ENCODE results near the gene CASP8. TPM values are rescaled to one million over a fixed set of nuclear protein-coding genes. Genes with fewer than 3 reads are reported as not detected.

The CASP8 gene
- total RNA-seq, result 107 and 120 TPM in 2 replicates

DNA sequence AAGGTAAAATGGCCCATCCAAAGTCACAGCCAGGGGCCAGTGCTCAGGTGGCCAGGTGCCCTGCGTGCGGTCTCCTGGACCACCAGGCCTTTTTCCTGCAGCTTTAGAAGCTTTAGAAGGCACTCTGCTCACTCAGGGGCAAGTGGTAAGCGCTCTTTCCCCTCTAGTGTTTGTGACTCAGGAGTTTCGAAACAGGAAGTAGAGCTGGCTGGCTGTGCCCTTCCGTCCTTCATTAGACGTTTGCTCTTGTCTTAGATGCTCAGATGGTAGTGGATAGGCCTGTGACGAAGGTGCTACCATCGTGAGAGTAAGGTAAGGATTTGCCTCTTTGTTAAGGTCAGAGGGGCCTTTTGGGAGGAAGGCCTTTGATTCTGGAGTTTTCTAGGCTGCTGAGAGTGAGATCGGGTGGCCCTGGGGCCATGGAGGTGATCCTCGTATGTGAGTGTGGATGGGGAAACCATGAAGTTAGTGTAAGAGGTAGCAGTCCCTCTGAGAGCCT is at the start of gene CASP8:
CASP8 (plus strand) TSS at position 235 of the 499 bp plus-strand sequence. CDS start 5,951 bp downstream, outside the sequence.
- intact Hi-C loops (cut with micrococcal nuclease), result loop anchor here (1.0 to 10.0 kb wide), 5 partner anchors 8 to 1374 kb away; partner anchors contain the start of genes FAM117B, MAIP1, TMEM237 and TYW5

DNA sequence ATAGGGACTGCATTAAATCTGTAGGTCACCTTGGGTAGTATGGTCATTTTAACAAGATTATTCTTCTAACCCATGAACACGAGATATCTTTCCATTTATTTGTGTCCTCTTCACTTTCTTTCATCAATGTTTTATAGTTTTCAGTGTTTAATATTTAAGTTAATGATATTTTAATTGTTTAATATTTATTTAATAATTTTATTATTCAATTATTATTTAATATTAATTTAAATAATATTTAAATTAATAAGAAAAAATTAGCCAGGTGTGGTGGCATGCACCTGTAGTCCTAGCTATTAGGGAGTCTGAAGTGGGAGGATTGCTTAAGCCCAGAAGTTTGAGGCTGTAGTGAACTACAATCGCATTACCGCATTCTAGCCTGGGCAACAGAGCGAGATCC is 44.4 kb upstream of the CASP8 start:
- intact Hi-C loops (cut with micrococcal nuclease), result no loop called here

DNA sequence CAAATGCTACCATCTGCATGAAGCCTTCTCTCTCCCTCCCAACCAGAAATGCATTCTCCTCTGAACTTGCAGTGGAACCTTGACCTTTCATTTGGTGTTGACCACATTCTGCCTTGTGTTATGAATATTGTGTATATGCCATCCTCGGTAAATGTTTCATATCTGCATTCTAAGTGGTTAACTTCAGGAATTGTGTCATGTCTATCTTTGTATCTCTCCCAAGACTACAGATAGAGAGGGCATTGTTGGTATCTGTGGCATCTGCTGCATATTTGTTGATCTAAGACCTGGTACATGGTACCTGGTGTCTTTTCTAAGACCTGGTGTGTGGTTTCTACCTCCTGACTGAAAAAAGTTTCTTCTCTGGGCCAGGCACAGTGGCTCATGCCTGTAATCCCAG is 43.4 kb upstream of the CASP8 start:
- intact Hi-C loops (cut with micrococcal nuclease), result no loop called here

DNA sequence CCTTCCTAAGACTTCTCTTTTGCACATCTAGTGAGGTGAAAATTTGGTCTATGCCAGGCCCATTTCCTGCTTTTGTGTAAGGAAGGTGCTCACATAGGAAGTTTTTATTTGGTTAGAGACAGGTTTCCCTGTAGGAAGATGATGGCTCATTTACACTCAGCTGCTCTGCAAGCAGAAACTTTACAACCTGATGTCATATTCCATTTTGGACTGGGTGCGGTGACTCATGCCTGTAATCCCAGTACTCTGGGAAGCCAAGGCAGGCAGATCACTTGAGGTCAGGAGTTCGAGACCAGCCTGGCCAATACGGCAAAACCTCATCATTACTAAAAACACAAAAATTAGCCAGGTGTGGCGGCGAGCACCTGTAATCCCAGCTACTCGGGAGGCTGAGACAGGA is 41.6 kb upstream of the CASP8 start:
- intact Hi-C loops (cut with micrococcal nuclease), result no loop called here

DNA sequence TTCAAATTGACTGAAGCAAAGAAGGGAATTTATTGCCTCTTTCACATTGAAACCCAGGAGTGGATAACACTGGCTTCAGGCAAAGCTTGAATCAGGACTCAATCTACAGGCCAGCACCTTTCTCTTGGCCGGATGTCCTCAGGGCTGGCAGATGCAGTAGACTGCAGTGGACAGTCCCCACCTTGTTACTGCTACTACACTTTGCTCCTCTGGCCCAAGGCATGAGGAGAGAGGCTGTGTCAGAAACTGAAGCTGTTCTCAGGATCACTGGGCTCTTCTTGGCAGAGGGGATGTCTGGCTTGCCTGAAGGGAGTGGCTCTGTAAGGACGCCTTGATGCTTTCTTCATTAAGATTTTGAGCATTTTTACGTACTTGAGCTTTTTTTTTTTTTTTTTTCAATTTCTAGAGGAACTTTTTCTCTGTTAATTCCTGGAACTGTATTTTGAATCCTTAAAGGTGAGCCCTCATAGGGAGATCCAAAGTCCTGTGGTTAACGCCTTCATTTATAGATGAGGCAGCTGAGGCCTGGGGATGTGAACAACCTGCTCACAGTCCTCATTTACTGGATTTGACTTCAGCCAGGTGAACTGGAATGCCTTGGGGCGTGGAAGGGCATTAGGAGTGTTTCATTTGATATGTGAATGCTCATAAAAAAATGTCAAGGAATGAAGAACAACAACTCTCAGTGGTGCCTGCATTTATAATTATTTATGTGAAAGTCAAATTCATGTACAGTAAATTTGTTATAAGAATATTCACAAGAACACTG is 40.8 kb upstream of the CASP8 start:
- intact Hi-C loops (cut with micrococcal nuclease), result no loop called here

DNA sequence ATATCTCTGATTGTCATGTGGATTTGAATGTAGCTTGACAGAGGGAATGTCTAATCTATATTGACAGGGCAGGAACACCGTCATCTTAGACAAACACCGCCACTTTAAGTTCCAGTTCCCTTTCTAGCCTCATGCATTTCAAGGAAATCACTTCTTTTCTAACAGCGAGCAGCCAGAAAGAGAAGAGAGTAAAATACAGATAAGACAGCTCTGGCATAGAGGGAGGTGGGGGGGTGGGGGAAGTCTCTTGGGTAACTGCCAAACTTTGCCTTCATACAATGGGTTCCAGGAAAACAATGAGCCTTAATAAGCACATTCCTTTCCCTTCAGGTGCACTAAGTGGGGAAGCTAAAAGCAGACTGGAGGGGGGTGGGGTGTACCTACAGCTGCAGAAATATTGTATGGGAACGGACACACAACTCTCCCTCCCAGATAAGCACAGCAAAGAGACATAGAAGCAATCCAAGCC is 40.2 kb upstream of the CASP8 start:
- intact Hi-C loops (cut with micrococcal nuclease), result no loop called here

DNA sequence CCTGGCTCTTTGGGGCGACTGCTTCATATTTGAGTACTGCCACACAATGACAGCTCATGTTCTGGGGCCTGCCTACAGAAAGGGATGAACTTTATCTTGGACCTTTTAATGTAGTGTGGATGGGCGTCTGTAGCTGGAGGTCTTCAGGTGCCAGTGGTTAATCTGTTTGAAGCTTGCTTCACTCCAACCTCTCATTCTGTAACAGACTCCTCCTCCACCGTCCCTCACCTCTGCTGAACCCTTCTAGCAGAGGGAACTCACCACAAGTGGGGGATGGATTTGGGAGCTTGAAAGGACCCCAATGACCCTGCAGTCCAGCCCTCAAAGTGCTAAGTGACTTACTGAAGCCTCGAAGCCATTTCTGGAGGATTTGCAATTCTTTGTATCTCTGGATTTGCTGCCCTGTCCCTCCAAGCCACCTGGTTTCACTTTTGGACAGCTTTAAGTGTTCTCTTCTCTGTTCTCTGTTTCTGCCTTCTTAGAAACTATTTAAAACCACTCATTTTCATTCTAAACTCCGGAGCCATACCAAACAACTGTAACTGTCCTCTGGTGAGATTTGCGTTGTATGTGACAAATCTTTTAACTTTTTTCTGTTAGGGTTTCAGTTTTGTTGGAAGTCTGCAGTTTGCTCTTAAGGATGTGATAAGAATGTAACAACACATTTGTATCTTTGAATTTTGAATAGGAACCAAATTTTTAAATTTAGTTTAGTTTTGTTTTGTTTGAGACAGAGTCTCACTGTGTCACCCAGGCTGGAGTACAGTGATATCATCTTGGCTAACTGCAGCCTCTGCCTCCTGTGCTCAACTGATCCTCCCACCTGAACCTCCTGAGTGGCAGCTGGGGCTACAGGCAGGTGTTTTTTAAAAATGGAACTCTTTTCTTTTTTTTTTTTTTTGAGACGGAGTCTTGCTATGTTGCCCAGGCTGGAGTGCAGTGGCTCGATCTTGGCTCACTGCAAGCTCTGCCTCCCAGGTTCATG is 37.0 kb upstream of the CASP8 start:
- intact Hi-C loops (cut with micrococcal nuclease), result no loop called here

DNA sequence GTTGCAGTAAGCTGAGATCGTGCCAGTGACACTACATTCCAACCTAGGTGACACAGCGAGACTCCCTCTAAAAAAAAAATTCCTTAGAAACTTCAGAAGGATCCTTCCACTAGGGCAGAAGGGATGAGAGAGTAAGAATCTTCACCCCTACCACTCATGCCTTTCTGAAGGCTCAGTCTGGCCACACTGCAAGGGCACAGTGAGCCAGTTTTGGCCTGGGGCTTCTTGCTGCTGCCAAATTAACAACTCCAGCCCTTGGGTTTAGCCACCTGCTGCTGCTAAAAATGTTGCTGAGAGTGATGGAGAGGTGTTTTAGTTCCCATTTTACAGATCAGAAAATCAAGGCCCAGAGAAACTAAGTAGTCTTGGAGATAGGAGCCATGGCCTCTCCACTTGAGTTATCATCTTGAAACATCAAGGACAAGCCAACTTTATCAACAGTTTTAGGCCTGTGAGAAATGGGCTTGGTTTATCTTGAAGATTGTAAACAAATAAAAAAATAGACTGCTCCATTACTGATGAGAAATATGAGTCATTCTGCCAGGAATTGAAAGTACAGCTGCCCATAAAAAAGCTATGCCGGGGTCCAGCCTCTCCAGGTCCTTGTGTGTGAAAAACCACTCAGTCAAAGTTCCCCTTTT is 31.9 kb upstream of the CASP8 start:
- intact Hi-C loops (cut with micrococcal nuclease), result no loop called here

DNA sequence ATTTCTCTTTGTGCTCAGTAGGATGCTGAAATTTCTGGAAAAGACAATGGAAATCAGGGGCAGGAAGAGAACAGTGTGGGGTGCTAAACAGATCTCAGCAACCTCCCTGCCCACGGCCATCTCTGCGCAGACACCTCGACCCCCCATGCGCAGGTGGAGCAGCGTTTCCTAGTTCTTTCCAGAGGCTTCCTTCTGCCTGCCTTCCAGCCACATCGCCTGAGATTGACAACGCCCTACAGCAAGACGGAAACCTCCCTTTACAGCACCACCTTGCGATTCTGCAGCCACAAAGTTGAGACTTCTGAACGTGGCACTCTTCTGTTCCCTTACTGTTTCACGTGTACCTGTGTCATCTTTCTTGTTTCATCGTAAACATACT is 31.4 kb upstream of the CASP8 start:
- intact Hi-C loops (cut with micrococcal nuclease), result no loop called here

DNA sequence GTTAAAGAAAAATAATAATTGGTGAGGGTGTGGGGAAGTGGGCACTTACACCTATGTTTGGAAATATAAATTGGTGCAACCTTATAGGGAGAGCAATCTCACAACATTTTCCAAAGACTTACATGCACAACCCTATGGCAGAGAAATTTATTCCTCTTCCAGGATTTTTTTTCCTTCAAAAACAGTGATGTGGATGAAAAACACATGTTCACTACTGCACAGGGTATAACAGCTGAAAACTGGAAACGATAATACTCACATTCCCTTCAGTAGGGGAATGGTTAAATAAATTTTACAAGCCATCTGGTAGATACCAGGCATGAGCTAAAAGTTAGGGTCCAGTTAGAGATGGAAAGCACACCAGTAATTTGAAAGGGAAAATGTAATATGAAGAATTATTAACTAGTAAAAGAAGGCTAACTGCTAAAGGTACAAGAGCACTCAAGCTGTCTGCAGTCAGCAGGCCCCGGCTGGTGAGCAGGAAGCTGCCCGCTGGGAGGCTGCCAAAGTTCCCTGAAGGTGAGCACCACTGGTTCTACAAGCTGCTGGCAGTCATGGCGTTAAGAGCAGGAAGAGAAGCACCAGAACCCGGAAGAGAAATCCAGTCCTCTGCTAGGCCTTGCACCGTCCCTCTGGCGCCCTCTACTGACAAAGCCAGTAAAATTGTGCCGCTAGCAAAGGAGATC is 28.4 kb upstream of the CASP8 start:
- intact Hi-C loops (cut with micrococcal nuclease), result loop anchor here (1.0 to 10.0 kb wide), 16 partner anchors 20 to 1783 kb away; partner anchors contain the start of genes BMPR2, CASP10, CLK1 and FZD7

DNA sequence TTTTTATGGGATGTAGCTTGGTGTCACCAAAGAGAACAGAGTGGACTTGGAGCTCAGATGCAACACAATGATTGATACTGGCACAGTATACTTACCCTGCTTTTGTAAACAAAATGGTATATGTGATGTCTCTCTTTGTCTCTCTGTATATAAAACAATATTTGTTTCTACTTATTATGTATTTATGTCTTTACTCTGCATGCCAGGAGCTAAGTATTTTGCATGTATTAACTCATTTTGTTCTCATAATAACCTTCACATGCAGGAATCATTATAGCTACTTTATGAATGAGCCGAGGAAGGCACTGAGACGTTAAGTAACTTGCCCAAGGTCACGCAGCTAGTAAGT is 27.9 kb upstream of the CASP8 start:
- intact Hi-C loops (cut with micrococcal nuclease), result loop anchor here (1.0 to 10.0 kb wide), 16 partner anchors 20 to 1782 kb away; partner anchors contain the start of genes BMPR2, CASP10, CLK1 and FZD7

DNA sequence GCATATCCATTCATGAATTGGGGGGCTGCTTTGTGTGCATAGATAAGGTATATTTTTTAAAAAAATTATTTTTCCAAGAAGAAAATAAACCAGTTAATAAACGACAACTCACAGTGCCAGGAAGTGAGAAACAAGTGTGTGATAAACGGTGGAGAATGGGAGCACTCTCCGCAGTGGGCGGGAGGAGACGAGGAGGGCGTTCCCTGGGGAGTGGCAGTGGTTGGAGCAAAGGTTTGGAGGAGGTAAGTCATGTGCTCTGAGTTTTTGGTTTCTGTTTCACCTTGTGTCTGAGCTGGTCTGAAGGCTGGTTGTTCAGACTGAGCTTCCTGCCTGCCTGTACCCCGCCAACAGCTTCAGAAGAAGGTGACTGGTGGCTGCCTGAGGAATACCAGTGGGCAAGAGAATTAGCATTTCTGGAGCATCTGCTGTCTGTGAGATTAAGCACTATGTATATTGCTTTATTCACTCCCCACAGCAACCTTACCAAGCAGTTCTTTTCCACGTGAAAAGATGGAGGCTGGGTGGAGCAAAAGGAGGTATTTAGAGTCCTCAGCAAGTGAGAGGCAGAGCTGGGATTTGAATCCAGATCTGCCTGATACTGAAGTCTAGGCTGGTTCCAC is 27.0 kb upstream of the CASP8 start:
- intact Hi-C loops (cut with micrococcal nuclease), result loop anchor here (1.0 to 10.0 kb wide), 12 partner anchors 20 to 1781 kb away; partner anchors contain the start of genes BMPR2, BZW1, FZD7 and NBEAL1

DNA sequence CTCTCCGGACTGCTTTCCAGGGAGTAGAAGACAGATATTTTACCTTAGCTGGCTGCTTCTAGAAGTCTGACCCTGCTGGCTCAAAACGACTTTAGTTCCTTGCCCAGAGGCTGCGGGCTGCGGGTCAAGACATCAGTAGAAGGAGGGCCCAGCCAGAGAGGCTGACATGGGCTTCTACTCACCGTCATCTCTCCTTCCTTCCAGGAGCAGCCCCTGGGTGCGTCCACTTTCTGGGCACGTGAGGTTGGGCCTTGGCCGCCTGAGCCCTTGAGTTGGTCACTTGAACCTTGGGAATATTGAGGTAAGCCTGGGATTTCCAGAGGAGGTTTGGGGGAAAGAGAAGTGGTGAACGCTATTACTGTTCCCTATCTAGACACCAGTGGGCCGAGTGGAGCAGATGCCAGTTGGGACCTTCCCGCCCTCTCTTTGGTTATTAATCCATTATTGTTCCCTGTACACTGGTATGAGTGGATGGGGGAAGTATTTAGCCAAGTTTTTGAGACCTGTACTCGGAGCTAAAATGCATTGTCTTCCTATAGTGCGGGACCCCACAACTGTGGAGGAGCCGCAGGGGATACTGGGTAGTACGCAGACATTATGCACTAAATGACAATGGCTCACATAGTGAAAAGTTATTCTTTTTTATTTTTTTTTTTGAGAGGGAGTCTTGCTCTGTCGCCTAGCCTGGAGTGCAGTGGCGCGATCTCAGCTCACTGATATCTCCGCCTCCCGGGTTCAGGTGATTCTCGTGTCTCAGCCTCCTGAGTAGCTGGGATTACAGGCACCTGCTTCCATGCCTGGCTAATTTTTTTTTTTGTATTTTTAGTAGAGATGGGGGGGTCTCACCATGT is 26.3 kb upstream of the CASP8 start:
- intact Hi-C loops (cut with micrococcal nuclease), result loop anchor here (1.0 to 10.0 kb wide), 12 partner anchors 19 to 1781 kb away; partner anchors contain the start of genes BMPR2, BZW1, FZD7 and NBEAL1

DNA sequence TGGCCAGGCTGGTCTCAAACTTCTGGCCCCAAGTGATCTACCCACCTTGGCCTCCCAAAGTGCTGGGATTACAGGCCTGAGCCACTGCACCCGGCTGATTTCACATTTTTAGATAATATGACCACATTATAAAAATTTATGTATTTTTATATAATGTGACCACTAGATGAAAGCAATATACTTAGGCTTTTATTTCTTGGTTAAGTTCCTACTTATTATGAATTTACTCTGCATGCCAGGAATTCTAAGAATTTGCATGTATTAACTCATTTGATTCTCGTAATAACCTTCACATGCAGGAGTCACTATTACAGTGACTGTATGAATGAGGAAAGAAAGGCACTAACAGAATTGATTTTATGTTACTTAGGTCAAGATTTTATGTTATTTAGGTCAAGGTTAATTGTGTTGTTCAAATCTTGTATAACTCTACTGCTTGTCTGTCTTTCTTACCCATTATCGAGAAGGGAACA is 25.6 kb upstream of the CASP8 start:
- intact Hi-C loops (cut with micrococcal nuclease), result loop anchor here (5.0 to 10.0 kb wide), 4 partner anchors 657 to 1780 kb away; partner anchors contain the start of genes BMPR2, FZD7 and NBEAL1

DNA sequence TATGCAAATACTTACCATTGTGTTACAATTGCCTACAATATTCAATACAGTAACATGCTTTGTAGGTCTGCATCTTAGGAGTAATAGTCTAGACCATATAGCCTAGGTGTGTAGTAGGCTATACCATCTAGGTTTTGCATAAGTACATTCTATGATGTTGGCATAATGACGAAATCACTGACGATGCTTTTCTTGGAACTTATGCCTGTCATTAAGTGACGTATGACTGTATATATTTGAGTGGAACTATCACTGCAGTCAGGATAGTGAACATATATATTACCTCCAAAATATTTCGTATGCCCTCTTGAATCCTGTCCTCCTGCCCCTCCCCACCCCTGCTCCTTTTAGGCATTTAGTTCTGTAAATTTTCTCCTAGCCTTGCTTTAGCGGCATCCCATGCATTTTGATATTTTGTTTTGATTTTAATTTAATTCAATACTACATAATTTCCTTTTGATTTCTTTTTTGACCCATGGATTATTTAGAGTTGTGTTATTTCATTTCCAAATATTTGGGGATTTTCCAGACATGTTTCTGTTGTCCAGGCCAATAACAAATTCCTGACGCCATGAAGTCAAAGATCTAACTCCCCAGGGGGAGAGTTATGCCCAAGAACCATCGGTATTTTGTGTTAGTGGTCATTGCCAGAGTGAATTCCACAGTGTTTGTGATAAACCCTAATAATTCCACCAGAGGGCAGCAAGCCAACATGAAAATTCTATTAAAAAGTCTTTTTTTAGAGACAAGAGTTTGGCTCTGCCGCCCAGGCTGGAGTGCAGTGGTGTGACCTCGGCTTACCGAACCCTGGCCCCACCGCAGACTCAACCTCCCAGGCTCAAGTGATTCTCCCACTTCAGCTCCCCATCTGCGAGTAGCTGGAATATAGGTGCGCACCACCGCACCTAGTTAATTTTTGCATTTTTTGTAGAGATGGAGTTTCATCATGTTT is 24.2 kb upstream of the CASP8 start:
- intact Hi-C loops (cut with micrococcal nuclease), result loop anchor here (1.0 to 10.0 kb wide), 7 partner anchors 16 to 1779 kb away; partner anchors contain the start of gene NBEAL1

DNA sequence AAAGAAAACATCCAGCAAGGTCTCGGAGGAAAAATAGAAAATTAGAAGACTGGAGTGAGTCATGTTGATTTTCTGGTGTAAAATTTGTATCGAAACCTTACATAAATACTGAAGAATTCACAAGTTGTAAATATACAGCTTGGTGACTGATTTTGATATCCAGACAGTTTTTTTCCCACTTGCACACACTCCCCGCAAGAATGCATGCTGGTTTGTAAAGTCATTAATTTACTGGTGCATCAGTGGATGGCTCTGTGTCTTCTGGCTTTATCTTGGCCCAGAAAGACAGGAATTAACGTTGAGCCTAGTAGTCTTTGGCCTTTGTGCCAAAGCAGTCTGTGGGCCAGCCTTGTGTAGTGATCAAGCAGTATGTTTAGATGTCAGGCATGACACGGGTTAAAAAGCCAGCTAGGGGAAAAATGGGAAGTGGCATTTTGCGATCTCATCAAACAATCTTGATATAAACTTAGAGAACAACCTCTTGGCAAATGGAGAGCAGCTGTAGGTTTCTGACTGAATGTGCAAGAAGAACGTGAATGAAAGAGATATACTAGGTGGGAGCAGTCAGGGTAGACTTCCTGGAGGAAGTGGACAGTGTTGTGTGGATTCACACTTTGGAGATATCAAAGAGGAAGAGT is 22.7 kb upstream of the CASP8 start:
- intact Hi-C loops (cut with micrococcal nuclease), result loop anchor here (2.0 to 10.0 kb wide), 2 partner anchors 623 to 1777 kb away; partner anchors contain the start of gene NBEAL1

Data from T-helper 1 cell treated with Interleukin-12 subunit alpha and Interleukin-12 subunit beta and Interleukin-4 antibody, amounts not matched to agents 30 ng/mL and 1 ng/mL, for 36 hours (primary cell).